ENCODE results near the gene SLC1A7.

The SLC1A7 gene

GRCh38 chr1:53127546-53127945 is 14.9 kb downstream of the SLC1A7 start:
- no peak for TF ChIP-seq JUND (IDR thresholded peaks at IDR 0.05; ENCODE audit: low read depth)
- in situ Hi-C loops (cut with HindIII; ENCODE audit: low pct_unique_long_range_greater_than_20kb, low sequenced_read_pairs): no loop called here
- no peak for DNase-seq (ENCODE audit: low read depth in 1 of 2, low spot score in 1 of 2)

- no peak for DNase-seq (ENCODE audit: low read depth in 1 of 2, low spot score in 1 of 2)
- TF ChIP-seq JUND (IDR thresholded peaks at IDR 0.05; ENCODE audit: low read depth): no peak
- in situ Hi-C loops (cut with HindIII; ENCODE audit: low pct_unique_long_range_greater_than_20kb, low sequenced_read_pairs): no loop called here
Measured at GRCh38 chr1:53126495-53126894, 15.9 kb downstream of the SLC1A7 start.

- DNase-seq (ENCODE audit: low read depth in 1 of 2, low spot score in 1 of 2): no peak
- in situ Hi-C loops (cut with HindIII; ENCODE audit: low pct_unique_long_range_greater_than_20kb, low sequenced_read_pairs): no loop called here
- TF ChIP-seq JUND (IDR thresholded peaks at IDR 0.05; ENCODE audit: low read depth): no peak
Measured at GRCh38 chr1:53125623-53126360, 16.6 kb downstream of the SLC1A7 start.

- in situ Hi-C loops (cut with HindIII; ENCODE audit: low pct_unique_long_range_greater_than_20kb, low sequenced_read_pairs): no loop called here
- no peak for TF ChIP-seq JUND (IDR thresholded peaks at IDR 0.05; ENCODE audit: low read depth)
- DNase-seq (ENCODE audit: low read depth in 1 of 2, low spot score in 1 of 2): no peak
Measured at GRCh38 chr1:53125122-53125521, 17.3 kb downstream of the SLC1A7 start.

- no peak for TF ChIP-seq JUND (IDR thresholded peaks at IDR 0.05; ENCODE audit: low read depth)
- in situ Hi-C loops (cut with HindIII; ENCODE audit: low pct_unique_long_range_greater_than_20kb, low sequenced_read_pairs): no loop called here
Measured at GRCh38 chr1:53123453-53124140, 18.8 kb downstream of the SLC1A7 start.

GRCh38 chr1:53122961-53123413 is 19.5 kb downstream of the SLC1A7 start:
- in situ Hi-C loops (cut with HindIII; ENCODE audit: low pct_unique_long_range_greater_than_20kb, low sequenced_read_pairs): no loop called here
- TF ChIP-seq JUND (IDR thresholded peaks at IDR 0.05; ENCODE audit: low read depth): no peak
- DNase-seq (ENCODE audit: low read depth in 1 of 2, low spot score in 1 of 2): no peak

More at GRCh38 chr1:53123453-53124140, 18.8 kb downstream of the SLC1A7 start:
- DNase-seq (ENCODE audit: low read depth in 1 of 2, low spot score in 1 of 2): no peak

- no peak for DNase-seq (ENCODE audit: low read depth in 1 of 2, low spot score in 1 of 2)
- no peak for TF ChIP-seq JUND (IDR thresholded peaks at IDR 0.05; ENCODE audit: low read depth)
- in situ Hi-C loops (cut with HindIII; ENCODE audit: low pct_unique_long_range_greater_than_20kb, low sequenced_read_pairs): no loop called here
Measured at GRCh38 chr1:53122201-53122885, 20.1 kb downstream of the SLC1A7 start.

GRCh38 chr1:53121319-53122172 is 20.9 kb downstream of the SLC1A7 start:
- TF ChIP-seq JUND (IDR thresholded peaks at IDR 0.05; ENCODE audit: low read depth): no peak
- in situ Hi-C loops (cut with HindIII; ENCODE audit: low pct_unique_long_range_greater_than_20kb, low sequenced_read_pairs): no loop called here
- no peak for DNase-seq (ENCODE audit: low read depth in 1 of 2, low spot score in 1 of 2)

- in situ Hi-C loops (cut with HindIII; ENCODE audit: low pct_unique_long_range_greater_than_20kb, low sequenced_read_pairs): no loop called here
- no peak for TF ChIP-seq JUND (IDR thresholded peaks at IDR 0.05; ENCODE audit: low read depth)
- DNase-seq (ENCODE audit: low read depth in 1 of 2, low spot score in 1 of 2): no peak
Measured at GRCh38 chr1:53120659-53121058, 21.8 kb downstream of the SLC1A7 start.

- no peak for TF ChIP-seq JUND (IDR thresholded peaks at IDR 0.05; ENCODE audit: low read depth)
- no peak for DNase-seq (ENCODE audit: low read depth in 1 of 2, low spot score in 1 of 2)
- in situ Hi-C loops (cut with HindIII; ENCODE audit: low pct_unique_long_range_greater_than_20kb, low sequenced_read_pairs): no loop called here
Measured at GRCh38 chr1:53117836-53118235, 24.6 kb downstream of the SLC1A7 start.

GRCh38 chr1:53116933-53117600 is 25.4 kb downstream of the SLC1A7 start:
- in situ Hi-C loops (cut with HindIII; ENCODE audit: low pct_unique_long_range_greater_than_20kb, low sequenced_read_pairs): no loop called here
- DNase-seq (ENCODE audit: low read depth in 1 of 2, low spot score in 1 of 2): no peak
- TF ChIP-seq JUND (IDR thresholded peaks at IDR 0.05; ENCODE audit: low read depth): no peak
